Stimulated activated CD4-positive, alpha-beta T cell treated with anti-CD3 and anti-CD28 coated beads, Interleukin-1b, Interleukin-23, amount 100 ng/mL, for 1 hour (primary cell): Measurements from ENCODE around the gene CAPS2.

Experiments
- DNase-seq, 2 donors: peaks; one replicate each; pipeline ENCODE4 v3.0.0-alpha.2; 2020; ENCODE audit warnings: low read depth in 2 of 2

CAPS2 gene

DNA sequence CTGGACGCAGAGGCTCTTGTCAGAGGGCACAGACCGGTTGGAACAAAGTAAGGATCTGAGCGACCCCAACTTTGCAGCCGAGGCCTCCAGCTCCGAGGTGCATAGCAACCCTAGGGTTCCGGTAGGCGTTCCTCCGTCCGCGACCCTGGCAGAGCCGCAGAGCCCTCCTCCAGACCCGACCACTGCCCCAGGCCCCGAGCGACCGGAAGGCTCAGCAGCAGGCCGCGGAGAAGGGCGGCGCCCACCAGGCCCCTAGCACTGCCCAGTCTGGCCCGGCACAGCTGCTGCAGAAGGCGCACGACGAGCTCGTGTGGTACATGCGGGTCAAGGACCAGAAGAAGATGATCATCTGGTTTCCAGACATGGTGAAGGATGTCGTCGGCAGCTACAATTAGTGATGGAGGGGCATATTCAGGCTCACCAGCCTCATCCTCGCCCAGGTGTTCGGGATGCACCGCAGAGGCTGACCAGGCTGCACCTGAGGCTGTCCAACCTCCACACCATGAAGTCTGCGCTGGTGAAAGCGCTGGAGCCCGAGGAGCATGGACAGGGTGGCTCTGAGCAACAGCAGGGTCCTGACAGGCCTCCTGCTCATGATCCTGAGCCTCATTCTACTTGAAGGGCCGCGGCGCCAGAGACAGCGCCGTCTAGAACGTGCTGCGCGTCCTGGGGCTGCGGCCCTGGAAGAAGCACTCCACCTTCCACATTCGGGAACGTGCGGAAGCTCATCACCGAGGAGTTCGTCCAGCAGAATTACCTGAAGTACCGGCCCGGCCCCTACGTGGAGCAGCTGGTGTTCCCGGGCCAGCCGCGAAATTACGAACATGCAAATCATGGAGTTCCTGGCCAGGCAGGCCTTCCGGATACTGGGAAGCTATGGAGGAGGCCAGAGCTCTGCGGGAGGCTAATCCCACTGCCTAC is 24.5 kb downstream of the CAPS2 start:
- DNase-seq = no peak

DNA sequence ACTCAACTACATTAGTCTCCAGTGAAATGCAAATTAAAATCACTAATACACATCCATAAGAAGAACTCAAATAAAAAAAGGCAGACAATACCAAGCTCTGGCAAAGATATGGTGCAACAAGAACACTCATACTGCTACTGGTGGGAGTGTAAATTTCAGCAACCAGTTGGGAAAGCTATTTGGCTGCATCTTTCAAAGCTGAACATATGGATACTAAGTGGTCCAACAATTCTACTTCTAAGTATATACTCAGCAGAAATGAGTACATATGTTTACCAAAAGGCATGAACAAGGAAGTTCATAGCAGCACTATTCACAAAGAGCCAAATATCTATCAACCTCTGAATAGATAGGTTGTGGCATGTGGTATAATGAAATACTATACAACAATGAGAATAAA is 27.3 kb downstream of the CAPS2 start:
- no peak for DNase-seq

DNA sequence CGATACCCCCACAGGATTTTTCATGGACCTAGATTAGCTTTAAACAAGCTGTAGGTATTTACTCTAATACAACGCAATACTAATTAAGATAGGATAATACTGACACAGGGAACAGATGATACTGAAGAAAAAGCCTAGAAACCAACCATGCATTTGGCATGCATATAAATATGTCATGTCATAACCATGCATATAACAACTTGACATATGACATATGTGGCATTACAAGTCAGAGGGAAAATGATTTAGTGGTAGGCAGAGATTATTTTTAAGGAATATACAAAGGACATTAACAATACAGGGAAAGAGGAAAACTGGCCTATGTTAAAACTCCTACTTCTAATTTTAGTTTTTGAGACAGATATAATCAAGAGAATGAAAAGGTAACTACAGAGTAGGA is 27.9 kb downstream of the CAPS2 start:
- DNase-seq = no peak

DNA sequence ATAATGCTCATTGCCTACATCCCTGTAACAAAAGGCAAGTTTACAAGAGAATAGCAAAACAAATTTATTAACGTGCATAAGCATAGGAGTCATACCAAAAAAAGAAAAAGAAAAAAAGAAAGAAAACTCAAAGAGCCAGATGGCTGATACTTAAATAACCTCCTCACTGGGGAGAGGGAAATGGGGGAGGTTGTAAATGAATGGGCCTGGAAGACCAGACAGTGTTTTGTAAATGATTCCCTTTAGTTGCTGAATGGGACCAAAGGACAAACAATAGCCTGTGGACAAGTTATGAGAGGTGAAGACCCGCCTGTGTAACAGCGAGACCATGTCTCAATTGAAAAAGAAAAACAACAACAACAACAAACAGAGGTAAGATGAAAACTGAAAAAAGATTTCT is 35.3 kb downstream of the CAPS2 start:
- DNase-seq = no peak

DNA sequence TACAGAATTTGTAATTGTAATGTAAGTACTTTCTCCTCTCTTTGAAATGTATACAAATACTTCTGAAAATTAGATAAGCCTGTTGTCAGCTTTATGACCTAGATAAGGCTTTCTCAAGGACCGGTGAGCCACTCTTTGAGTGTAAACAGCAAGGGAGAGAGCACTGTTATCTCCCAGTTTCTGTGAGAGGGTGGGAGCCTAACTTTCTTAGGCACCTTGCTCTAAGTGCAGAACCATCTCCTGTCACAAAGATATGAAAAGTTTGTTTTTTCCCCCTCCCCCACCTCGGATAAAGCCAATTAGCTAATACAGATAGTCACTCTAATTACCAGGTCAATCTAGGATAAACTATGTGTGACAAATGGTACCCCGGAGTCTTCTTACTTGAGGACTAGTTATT is 35.8 kb downstream of the CAPS2 start:
- DNase-seq = no peak

DNA sequence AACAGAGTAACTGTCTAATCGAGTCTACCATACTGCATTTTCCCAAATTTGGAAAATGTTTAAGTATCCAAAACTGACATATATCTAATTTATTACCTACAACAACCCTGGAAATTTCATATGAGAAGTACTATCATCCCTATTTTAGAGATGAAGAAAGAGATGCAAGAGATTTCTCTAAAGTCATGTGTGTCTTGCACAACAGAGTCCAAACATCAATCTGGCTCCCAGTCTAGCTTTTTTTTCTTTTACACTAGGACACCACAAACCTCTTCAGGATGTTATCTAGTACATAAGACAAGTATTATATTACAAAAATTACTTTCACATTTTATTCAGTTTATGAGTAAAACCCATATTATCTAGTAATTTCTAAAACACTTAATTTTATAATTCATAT is 39.1 kb downstream of the CAPS2 start:
- no peak for DNase-seq

DNA sequence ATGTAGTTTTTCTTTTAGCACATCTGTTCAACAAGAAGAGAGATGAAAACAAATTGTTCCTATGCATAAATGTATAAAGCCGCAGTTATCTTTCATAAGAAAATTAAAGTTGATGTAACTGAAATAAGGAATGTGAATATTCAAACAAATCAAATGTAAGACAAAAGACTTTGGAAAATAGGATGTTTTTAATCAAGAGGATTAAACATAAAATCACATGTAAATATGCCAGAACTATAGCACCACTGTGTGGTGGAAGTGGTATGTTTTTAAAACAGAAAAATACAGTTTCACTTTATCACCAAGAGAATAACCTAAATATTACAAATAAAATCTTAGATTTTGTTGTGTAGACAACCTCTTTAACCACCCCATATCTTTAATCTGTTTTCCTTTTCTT is 40.4 kb downstream of the CAPS2 start:
- DNase-seq = no peak

DNA sequence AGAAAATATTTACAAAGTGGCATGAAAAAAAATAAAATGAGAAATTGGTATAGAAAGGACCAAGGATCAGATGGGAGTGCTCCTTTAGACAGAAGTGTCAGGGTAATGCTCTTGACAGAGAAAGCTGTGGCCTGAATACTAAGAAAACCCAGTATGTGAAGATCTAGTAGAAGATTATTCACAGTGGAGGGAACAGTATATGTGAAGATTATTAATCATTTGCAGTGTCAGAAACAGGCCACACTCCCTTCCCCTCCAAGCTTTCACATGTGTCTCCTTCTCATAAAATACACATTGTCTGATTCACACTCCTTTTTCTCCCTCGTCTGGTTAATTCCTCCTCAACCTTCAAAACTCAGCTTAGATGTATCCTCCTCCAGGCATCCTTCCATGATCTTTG is 41.3 kb downstream of the CAPS2 start:
- DNase-seq = no peak

DNA sequence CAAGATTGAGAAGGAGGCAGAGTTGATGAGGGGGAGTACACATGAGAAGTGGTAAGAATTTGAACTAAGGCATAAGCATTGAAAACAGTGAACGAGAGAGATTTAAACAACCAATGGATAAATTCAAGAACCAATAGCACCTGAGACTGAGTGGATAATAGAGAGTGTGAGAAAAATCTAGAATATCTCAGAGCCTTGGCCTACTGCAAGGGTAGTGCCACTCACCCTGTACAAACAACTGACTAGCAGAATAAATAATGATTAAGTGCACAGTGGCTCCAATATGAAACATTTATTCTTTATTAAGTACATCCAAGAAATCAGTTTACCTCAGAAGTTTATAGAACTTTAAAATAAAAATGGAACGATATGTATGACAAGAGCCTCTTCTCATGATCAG is 54.4 kb downstream of the CAPS2 start:
- no peak for DNase-seq

DNA sequence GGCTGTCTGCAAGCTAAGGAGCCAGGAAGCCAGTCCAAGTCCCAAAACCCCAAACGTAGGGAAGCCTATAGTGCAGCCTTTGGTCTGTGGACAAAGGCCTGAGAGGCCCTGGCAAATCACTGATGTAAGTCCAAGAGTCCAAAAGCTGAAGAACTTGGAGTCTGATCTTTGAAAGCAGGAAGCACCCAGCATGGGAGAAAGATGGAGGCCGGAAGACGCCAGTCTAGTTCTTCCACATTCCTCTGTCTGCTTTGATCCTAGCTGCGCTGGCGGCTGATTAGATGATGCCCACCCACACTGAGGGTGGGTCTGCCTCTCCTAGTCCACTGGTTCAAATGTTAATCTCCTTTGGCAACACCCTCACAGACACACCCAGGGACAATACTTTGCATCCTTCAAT is 58.5 kb downstream of the CAPS2 start:
- no peak for DNase-seq

DNA sequence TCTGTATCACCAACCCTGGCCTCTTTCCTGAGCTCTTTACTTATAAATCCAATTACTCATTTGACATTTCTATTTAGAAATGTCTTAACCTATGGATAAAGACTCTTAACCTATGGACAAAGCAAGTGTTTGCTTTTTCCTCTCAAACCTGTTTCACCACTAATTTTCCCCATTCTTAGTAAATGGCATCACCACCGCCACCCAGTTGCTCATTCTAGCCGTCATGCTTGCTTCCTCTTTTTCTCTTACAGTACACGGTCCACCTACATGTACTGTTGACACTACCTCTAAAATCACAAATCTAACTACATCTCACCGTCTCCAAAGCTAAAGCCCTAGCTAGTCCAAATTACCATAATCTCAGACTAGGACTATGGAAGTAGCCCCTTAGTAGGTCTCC is 60.0 kb downstream of the CAPS2 start:
- DNase-seq = no peak

DNA sequence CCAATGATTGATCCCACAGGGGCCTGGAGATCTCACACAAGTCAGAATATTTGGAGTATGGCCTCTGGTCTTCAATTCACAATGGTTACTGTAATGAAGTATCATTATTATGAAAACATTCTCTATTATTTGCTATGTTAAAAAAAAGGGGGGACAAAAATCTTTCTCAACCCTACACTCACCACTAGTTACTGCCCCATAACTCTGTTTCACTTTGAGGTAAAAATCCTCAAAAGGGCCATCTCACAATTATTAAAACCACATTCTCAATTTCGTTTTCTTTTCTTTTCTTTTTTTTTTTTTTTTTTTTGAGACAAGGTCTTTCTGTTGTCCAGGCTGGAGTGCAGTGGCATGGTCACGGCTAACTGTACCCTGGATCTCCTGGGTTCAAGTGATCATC is 60.9 kb downstream of the CAPS2 start:
- no peak for DNase-seq

DNA sequence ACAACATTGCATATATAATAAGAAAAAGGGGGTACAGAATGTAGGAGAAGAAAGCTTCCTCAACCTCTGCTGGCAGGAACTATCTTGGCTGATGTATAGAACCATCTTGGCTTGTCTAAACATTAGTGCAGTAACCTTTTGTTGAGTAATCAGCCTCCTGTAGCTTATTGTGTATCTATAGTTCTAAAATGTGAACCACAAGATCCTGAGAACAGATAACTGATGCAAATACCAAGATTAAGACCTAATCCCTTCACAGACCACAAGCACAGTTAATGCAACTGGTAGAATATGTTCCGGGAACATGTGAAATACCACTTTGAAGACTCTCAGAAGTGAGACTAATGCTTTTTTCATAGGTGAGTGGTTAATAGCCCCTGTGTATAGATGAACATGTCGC is 69.8 kb downstream of the CAPS2 start:
- DNase-seq = no peak

DNA sequence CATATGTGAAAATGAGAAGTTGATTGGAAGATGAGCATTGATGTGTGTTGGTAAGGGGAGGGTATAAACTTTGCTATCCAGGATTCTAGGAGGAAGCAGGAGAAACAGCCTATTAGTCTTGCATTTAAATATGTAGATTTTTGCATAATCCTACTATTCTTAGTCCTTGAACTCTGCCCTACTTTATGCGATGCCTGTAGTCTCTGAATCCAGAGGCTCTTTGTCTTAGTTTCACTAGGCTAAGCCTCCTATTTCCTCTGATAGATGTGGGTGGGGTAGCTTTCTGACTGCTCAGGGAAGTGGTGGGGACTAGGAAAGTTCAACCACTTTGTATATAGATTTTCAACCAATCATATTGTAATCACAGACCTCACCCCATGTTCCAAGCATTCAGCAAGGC is 71.0 kb downstream of the CAPS2 start:
- DNase-seq = no peak

DNA sequence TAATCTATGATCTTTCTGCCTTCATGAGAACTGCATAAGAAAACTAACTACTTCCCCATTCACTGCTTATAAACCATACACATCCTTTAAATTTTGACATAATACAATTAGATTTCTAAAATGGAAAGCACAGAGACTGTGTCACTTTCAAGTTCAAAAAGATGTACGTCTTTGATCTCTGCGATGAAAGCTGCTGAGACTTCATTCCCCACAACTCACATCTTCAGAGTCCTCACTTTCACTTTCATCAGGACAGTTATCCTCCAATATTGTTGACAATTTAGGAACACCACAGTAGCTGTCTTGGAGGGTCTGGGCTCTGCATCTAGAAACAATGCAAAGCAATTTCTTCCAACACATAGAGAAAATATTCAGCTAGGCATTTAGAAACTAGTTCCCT is 72.6 kb downstream of the CAPS2 start:
- DNase-seq = no peak

DNA sequence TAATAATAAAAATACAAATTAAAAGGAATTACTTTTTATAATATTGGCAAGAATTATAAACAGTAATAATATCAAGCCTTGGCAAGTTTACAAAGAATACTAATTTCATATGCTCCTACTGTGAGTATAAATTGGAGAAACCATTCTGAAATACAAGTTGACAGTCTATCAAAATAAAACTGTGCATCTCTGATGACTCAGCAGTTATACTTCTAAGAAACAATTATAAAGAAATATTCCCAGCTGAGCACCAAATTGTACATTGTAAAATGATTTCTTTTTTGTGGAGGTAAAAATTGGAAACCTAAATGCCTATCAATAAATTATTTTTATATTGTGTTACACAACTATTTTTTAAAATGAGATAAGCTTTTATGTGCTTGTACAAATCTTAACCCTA is 85.0 kb downstream of the CAPS2 start:
- DNase-seq = no peak

DNA sequence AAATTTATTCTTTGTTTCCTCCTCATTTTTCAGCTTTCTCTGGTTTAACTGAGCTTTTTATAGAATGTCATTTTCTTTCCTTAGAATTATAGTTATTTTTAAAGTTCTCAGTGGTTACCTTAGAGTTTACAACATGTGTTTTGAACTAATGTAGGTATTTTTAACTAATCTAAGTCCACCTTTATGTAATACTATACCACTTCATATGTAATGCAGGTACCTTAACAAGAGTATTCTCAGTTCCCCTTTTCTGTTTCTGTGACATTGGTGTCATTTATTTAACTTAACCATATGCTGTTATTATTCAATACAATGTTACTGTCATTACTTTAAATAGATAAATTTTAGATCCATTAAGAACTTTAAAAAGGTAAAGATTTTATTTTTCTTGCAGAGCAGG is 90.1 kb downstream of the CAPS2 start:
- no peak for DNase-seq

DNA sequence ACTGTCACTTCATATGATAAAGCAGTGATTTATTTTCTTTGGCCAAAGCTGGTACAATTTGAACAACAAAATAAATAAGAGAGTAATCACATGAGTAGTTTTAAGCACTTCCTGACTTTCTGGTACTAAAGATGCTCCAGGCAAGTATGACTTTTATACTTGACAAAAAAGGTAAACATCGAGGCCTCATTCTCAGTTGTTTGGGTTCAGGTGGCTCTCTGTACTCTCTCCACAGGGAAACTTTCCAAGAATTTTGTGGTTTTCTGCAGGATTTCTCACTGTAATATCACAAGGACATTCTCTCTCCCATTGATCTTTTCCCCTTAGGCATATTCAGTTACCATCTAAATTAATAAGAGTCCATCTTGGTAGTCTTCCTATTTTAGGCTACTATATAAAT is 93.9 kb downstream of the CAPS2 start:
- no peak for DNase-seq

DNA sequence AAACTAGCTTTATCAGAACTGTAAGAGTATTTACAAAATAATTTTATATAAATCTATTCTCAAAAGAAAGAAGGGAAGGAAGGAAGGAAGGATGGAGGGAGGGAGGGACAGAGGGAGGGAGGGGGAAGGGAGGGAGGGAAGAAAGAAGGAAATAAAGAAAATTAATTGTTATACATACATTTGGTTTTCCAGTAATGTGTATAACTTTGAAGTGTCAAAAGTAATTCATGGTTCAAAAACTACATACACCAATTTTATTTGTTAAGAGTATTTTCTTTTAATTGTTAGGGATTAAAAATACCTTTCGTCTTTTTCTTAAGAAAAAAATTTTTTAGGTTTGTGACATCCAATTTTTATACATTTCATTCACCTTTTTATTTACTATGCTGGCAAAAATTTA is 103.0 kb downstream of the CAPS2 start:
- DNase-seq = no peak
